Progenitor cell of endocrine pancreas (in vitro differentiated cells): ENCODE results near the gene LDAH. TPM values are rescaled to one million over a fixed set of nuclear protein-coding genes. Genes with fewer than 3 reads are reported as not detected.
A peak's percentile ranks its signal among the peaks of the same experiment; 100 is the strongest.

ENCODE experiments used
- DNase-seq: peaks from one replicate; pipeline ENCODE4 v3.0.0; 2021; ENCODE audit warnings: low spot score; ENCODE audit not compliant: unreplicated experiment
- H3K27ac Mint-ChIP-seq: 2 replicates; pipeline ENCODE4 v1.8.0; 2021; ENCODE audit warnings: mild to moderate bottlenecking, moderate library complexity, mixed read lengths
- H3K27me3 Mint-ChIP-seq: 2 replicates; pipeline ENCODE4 v1.8.0; 2021; ENCODE audit warnings: mixed read lengths
- H3K36me3 Mint-ChIP-seq: 2 replicates; pipeline ENCODE4 v1.8.0; 2022; ENCODE audit warnings: mixed read lengths; ENCODE audit not compliant: insufficient read depth
- H3K4me1 Mint-ChIP-seq: 2 replicates; pipeline ENCODE4 v1.8.0; 2021; ENCODE audit warnings: low read depth, mixed read lengths
- H3K4me3 Mint-ChIP-seq: 2 replicates; pipeline ENCODE4 v1.8.0; 2021; ENCODE audit warnings: low read depth, mild to moderate bottlenecking, moderate library complexity, mixed read lengths
- H3K9me3 Mint-ChIP-seq: 2 replicates; pipeline ENCODE4 v1.8.0; 2021; ENCODE audit warnings: low read depth, mixed read lengths
- CTCF ChIP-seq: fragments of 200-600 bp; sonication (generic); IDR thresholded peaks from one replicate; pipeline ENCODE4 v1.5.0; 2021; ENCODE audit warnings: antibody characterized with exemption, mild to moderate bottlenecking; ENCODE audit not compliant: unreplicated experiment
- total RNA-seq: library from RNA; stranded (reverse); gene quantifications from 2 replicates; pipeline ENCODE4 v1.2.1, GENCODE V29; 2021

LDAH gene
- total RNA-seq, 1 donor from 2014 or later, result 25.1 TPM

GRCh38 chr2:20665243-20666004, 157.5 kb downstream of the LDAH start:
- TF ChIP-seq CTCF, result no peak
- Mint-ChIP-seq H3K27me3 (peaks cover 86% of the 10 kb centered on the region), H3K27ac (no peak overlapping the region), H3K9me3 (no peaks in the 10 kb centered on the region), H3K4me1 (peaks cover 2% of the 10 kb centered on the region), H3K4me3 (peak overlapping the region; percentile 58), H3K36me3 (no peaks in the 10 kb centered on the region)
- DNase-seq, result no peak

GRCh38 chr2:20664431-20665242, 158.3 kb downstream of the LDAH start:
- H3K4me3 Mint-ChIP-seq, result no peak overlapping the region
- H3K4me1 Mint-ChIP-seq, result peaks cover 2% of the 10 kb centered on the region
- H3K27me3 Mint-ChIP-seq, result peaks cover 87% of the 10 kb centered on the region
- no peaks in the 10 kb centered on the region for H3K36me3 Mint-ChIP-seq
- DNase-seq, result no peak
- no peak for TF ChIP-seq CTCF
- no peak overlapping the region for H3K27ac Mint-ChIP-seq
- H3K9me3 Mint-ChIP-seq, result no peaks in the 10 kb centered on the region

- DNase-seq, result no peak
- Mint-ChIP-seq H3K27ac (no peak overlapping the region), H3K4me3 (no peak overlapping the region), H3K9me3 (no peaks in the 10 kb centered on the region), H3K4me1 (peaks cover 2% of the 10 kb centered on the region), H3K36me3 (no peaks in the 10 kb centered on the region), H3K27me3 (peaks cover 87% of the 10 kb centered on the region)
- no peak for TF ChIP-seq CTCF
Observed at GRCh38 chr2:20664071-20664390, 158.9 kb downstream of the LDAH start.

GRCh38 chr2:20663196-20664070, 159.5 kb downstream of the LDAH start:
- Mint-ChIP-seq H3K4me1 (peaks cover 2% of the 10 kb centered on the region), H3K36me3 (no peaks in the 10 kb centered on the region), H3K9me3 (no peaks in the 10 kb centered on the region), H3K4me3 (no peak overlapping the region), H3K27me3 (peaks cover 87% of the 10 kb centered on the region), H3K27ac (no peak overlapping the region)
- TF ChIP-seq CTCF, result no peak
- DNase-seq, result no peak
